T-cell (primary cell): Measurements from ENCODE around the gene GSG1L2. TPM values are rescaled to one million over a fixed set of nuclear protein-coding genes. Genes with fewer than 3 reads are reported as not detected.

ENCODE experiments used
- ATAC-seq, 4 experiments: fragments of 200-7000 bp in 3 of 4; fragments of 150-1000 bp in 1 of 4; cut with Tn5 transposase; replicated peaks in 1 of 4; 1 replicate in 3 of 4; 2 replicates in 1 of 4; pipeline ENCODE4 v1.10.0; 2021; ENCODE audit warnings: moderate library complexity in 3 of 4, mild to moderate bottlenecking in 2 of 4, moderate number of reproducible peaks in 1 of 4
- CTCF ChIA-PET, 2 donors: fragments of 300-600 bp; sonication (Branson Sonifier 250); formaldehyde crosslinking; loops; one replicate each; lab custom pipeline; 2022; ENCODE audit warnings: antibody characterized with exemption in 2 of 2; lab: Charles Lee
- POLR2A ChIA-PET, 2 donors: fragments of 300-600 bp; sonication (Branson Sonifier 250); formaldehyde crosslinking; loops; one replicate each; lab custom pipeline; 2022; ENCODE audit warnings: antibody characterized with exemption in 2 of 2; lab: Charles Lee
- DNase-seq, 35 experiments: peaks; one replicate each; pipeline versions ENCODE4 v3.0.0 to v3.0.0-alpha.2; 2013 to 2023
- H3K27ac ChIP-seq: one replicate; pipeline ENCODE4 v1.5.1; 2013; ENCODE audit warnings: low read length
- H3K27me3 ChIP-seq, 2 experiments: replicated peaks in 1 of 2; 1 replicate in 1 of 2; 2 replicates in 1 of 2; pipeline versions ENCODE4 v1.6.1 to v1.7.0; 2013; ENCODE audit warnings: low read length in 1 of 2, mixed read lengths in 1 of 2; ENCODE audit not compliant: control insufficient read depth in 2 of 2, insufficient read depth in 2 of 2; ENCODE audit errors: extremely low read depth in 1 of 2
- H3K36me3 ChIP-seq, 2 donors: 1 replicate in 1 of 2; 2 replicates in 1 of 2; pipeline versions ENCODE4 v1.6.1 to v1.7.0; 2013; ENCODE audit warnings: low read length in 1 of 2; ENCODE audit not compliant: control insufficient read depth in 2 of 2, insufficient read depth in 1 of 2; ENCODE audit errors: extremely low read depth in 1 of 2
- H3K4me1 ChIP-seq, 2 experiments: 1 replicate in 1 of 2; 2 replicates in 1 of 2; pipeline versions ENCODE4 v1.6.1 to v1.7.0; 2013; ENCODE audit warnings: low read length in 2 of 2, mixed read lengths in 1 of 2; ENCODE audit not compliant: insufficient read depth in 2 of 2, control insufficient read depth in 1 of 2; ENCODE audit errors: extremely low read depth in 1 of 2
- H3K4me3 ChIP-seq, 2 donors: 1 replicate in 1 of 2; 2 replicates in 1 of 2; pipeline versions ENCODE4 v1.5.1 to v1.7.0; 2013; ENCODE audit warnings: mild to moderate bottlenecking in 2 of 2, low read length in 1 of 2, moderate library complexity in 1 of 2; ENCODE audit not compliant: control insufficient read depth in 1 of 2; ENCODE audit errors: extremely low read depth in 1 of 2
- H3K9me3 ChIP-seq: 2 replicates; pipeline ENCODE4 v1.7.0; 2013
- H3K27ac Mint-ChIP-seq, 2 donors: one replicate each; pipeline ENCODE4 v1.8.0; 2020 to 2021; ENCODE audit warnings: mild to moderate bottlenecking in 2 of 2, mixed read lengths in 2 of 2
- H3K27me3 Mint-ChIP-seq, 2 donors: one replicate each; pipeline ENCODE4 v1.8.0; 2021 to 2022; ENCODE audit warnings: mixed read lengths in 2 of 2
- H3K36me3 Mint-ChIP-seq: one replicate; pipeline ENCODE4 v1.8.0; 2021; ENCODE audit warnings: mixed read lengths
- H3K4me1 Mint-ChIP-seq, 3 donors: one replicate each; pipeline ENCODE4 v1.8.0; 2020 to 2022; ENCODE audit warnings: mixed read lengths in 3 of 3, mild to moderate bottlenecking in 1 of 3
- H3K4me3 Mint-ChIP-seq, 3 donors: one replicate each; pipeline ENCODE4 v1.8.0; 2020 to 2022; ENCODE audit warnings: mild to moderate bottlenecking in 3 of 3, mixed read lengths in 3 of 3, moderate library complexity in 3 of 3
- H3K9me3 Mint-ChIP-seq, 3 donors: one replicate each; pipeline ENCODE4 v1.8.0; 2020 to 2022; ENCODE audit warnings: mixed read lengths in 3 of 3
- WGBS: methylation state at CpG from one replicate; pipeline ENCODE4 v1.1.5; 2013; ENCODE audit warnings: missing lambda C conversion rate; ENCODE audit not compliant: insufficient coverage; 5-methylcytosine and 5-hydroxymethylcytosine counted together
- total RNA-seq, 35 experiments: library from RNA in 6 of 35; stranded (reverse) in 6 of 35; fragments of 120-200 nt in 1 of 35; gene quantifications; one replicate each; pipeline versions ENCODE4 v1.2.1 to v1.2.4 and lab custom pipeline; 2013 to 2026

Gene GSG1L2
- total RNA-seq, 5 donors from 2014 or later (not counting 1 experiment from before 2014, with no cell fraction given): not detected

- CTCF ChIA-PET: no interaction called here
- no peaks in the 10 kb centered on the region for H3K36me3 ChIP-seq
- Mint-ChIP-seq H3K9me3 (no peaks in the 10 kb centered on the region), H3K27me3 (peaks cover 0 to 7% of the 10 kb centered on the region in 2 donors), H3K4me3 (no peak overlapping the region), H3K27ac (no peak overlapping the region), H3K36me3 (no peaks in the 10 kb centered on the region), H3K4me1 (no peaks in the 10 kb centered on the region)
- no peak overlapping the region for H3K27ac ChIP-seq
- H3K9me3 ChIP-seq: no peaks in the 10 kb centered on the region
- ATAC-seq (no peak), DNase-seq (no peak)
- H3K4me1 ChIP-seq: no peaks in the 10 kb centered on the region
- peaks cover 0 to 18% of the 10 kb centered on the region in 2 experiments for H3K27me3 ChIP-seq
- POLR2A ChIA-PET: no interaction called here
- H3K4me3 ChIP-seq: no peak overlapping the region
- 73% methylated on average over 3 of the region's 13 CpGs for WGBS
Measured at GRCh38 chr17:9828296-9829295, 6.7 kb upstream of the GSG1L2 start.

- Histone ChIP-seq H3K27me3 (peaks cover 0 to 26% of the 10 kb centered on the region in 2 experiments), H3K27ac (no peak within 1 kb of the TSS), H3K9me3 (no peaks in the 10 kb centered on the region), H3K36me3 (no peaks in the 10 kb centered on the region), H3K4me3 (no peak within 1 kb of the TSS), H3K4me1 (no peaks in the 10 kb centered on the region)
- DNase-seq: no peak
- ChIA-PET CTCF (no interaction called here), POLR2A (interaction anchor here in 1 of 2 donors (0.6 kb wide), 1 partner anchor 17 kb away, joined by 3 read pairs; no protein-coding TSS in a partner anchor)
- Mint-ChIP-seq H3K4me3 (no peak within 1 kb of the TSS), H3K9me3 (peaks cover 0 to 5% (median 0%) of the 10 kb centered on the region in 3 donors), H3K27me3 (peaks cover 0 to 9% of the 10 kb centered on the region in 2 donors), H3K36me3 (no peaks in the 10 kb centered on the region), H3K4me1 (no peaks in the 10 kb centered on the region), H3K27ac (no peak within 1 kb of the TSS)
- ATAC-seq: no peak
- 66% methylated on average over 15 of the region's 21 CpGs for WGBS
Measured at GRCh38 chr17:9825641-9826150, 3.8 kb upstream of the GSG1L2 start, which contains the start of gene GLP2R. Gene GLP2R (plus strand): TSS chr17:9825924. CDS start chr17:9826064, 140 bp downstream.

- ATAC-seq (no peak), DNase-seq (no peak)
- no peak overlapping the region for H3K27ac Mint-ChIP-seq
- Histone ChIP-seq H3K4me1 (no peaks in the 10 kb centered on the region), H3K9me3 (no peaks in the 10 kb centered on the region), H3K27ac (no peak overlapping the region), H3K27me3 (peaks cover 0 to 30% of the 10 kb centered on the region in 2 experiments), H3K4me3 (no peak overlapping the region), H3K36me3 (no peaks in the 10 kb centered on the region)
- H3K4me1 Mint-ChIP-seq: no peaks in the 10 kb centered on the region
- 100% methylated on average over 6 of the region's 8 CpGs for WGBS
- CTCF ChIA-PET: no interaction called here
- peaks cover 0 to 5% (median 0%) of the 10 kb centered on the region in 3 donors for H3K9me3 Mint-ChIP-seq
- no peaks in the 10 kb centered on the region for H3K36me3 Mint-ChIP-seq
- H3K27me3 Mint-ChIP-seq: peaks cover 0 to 12% of the 10 kb centered on the region in 2 donors
- H3K4me3 Mint-ChIP-seq: no peak overlapping the region
- POLR2A ChIA-PET: interaction anchor here in 1 of 2 donors (0.6 kb wide), 1 partner anchor 9 kb away, joined by 3 read pairs; no protein-coding TSS in a partner anchor
Measured at GRCh38 chr17:9824797-9825338, 3.0 kb upstream of the GSG1L2 start.

GRCh38 chr17:9824094-9824493 lies 2.2 kb upstream of the GSG1L2 start:
- Mint-ChIP-seq H3K4me3 (no peak overlapping the region), H3K36me3 (no peaks in the 10 kb centered on the region), H3K27me3 (peaks cover 0 to 12% of the 10 kb centered on the region in 2 donors), H3K27ac (no peak overlapping the region), H3K9me3 (peaks cover 0 to 5% (median 0%) of the 10 kb centered on the region in 3 donors), H3K4me1 (no peaks in the 10 kb centered on the region)
- WGBS: no CpG with 5 or more reads among the region's 4 CpGs
- no peak for DNase-seq
- ChIA-PET POLR2A (no interaction called here), CTCF (no interaction called here)
- Histone ChIP-seq H3K36me3 (no peaks in the 10 kb centered on the region), H3K27ac (no peak overlapping the region), H3K27me3 (peaks cover 0 to 30% of the 10 kb centered on the region in 2 experiments), H3K9me3 (no peaks in the 10 kb centered on the region), H3K4me1 (no peaks in the 10 kb centered on the region), H3K4me3 (no peak overlapping the region)
- ATAC-seq: no peak

GRCh38 chr17:9820448-9820847 lies 1.4 kb downstream of the GSG1L2 start:
- DNase-seq: no peak
- no peaks in the 10 kb centered on the region for H3K4me1 ChIP-seq
- WGBS: no CpG with 5 or more reads among the region's 3 CpGs
- H3K27me3 ChIP-seq: peaks cover 0 to 21% of the 10 kb centered on the region in 2 experiments
- no peaks in the 10 kb centered on the region for H3K9me3 ChIP-seq
- no peak overlapping the region for H3K4me3 ChIP-seq
- Mint-ChIP-seq H3K27me3 (peaks cover 5 to 13% of the 10 kb centered on the region in 2 donors), H3K4me3 (no peak overlapping the region), H3K36me3 (no peaks in the 10 kb centered on the region), H3K27ac (no peak overlapping the region), H3K4me1 (no peaks in the 10 kb centered on the region), H3K9me3 (peaks cover 0 to 13% (median 0%) of the 10 kb centered on the region in 3 donors)
- no peak overlapping the region for H3K27ac ChIP-seq
- ATAC-seq: no peak
- no peaks in the 10 kb centered on the region for H3K36me3 ChIP-seq
- ChIA-PET CTCF (no interaction called here), POLR2A (no interaction called here)

GRCh38 chr17:9818760-9819159 lies 3.1 kb downstream of the GSG1L2 start:
- POLR2A ChIA-PET: no interaction called here
- Histone ChIP-seq H3K27me3 (peaks cover 0 to 14% of the 10 kb centered on the region in 2 experiments), H3K4me1 (no peaks in the 10 kb centered on the region), H3K36me3 (no peaks in the 10 kb centered on the region), H3K9me3 (no peaks in the 10 kb centered on the region), H3K4me3 (no peak overlapping the region), H3K27ac (no peak overlapping the region)
- no peak for DNase-seq
- Mint-ChIP-seq H3K27ac (no peak overlapping the region), H3K4me3 (no peak overlapping the region), H3K36me3 (no peaks in the 10 kb centered on the region), H3K4me1 (no peaks in the 10 kb centered on the region), H3K27me3 (peaks cover 5 to 13% of the 10 kb centered on the region in 2 donors), H3K9me3 (peaks cover 0 to 13% (median 0%) of the 10 kb centered on the region in 3 donors)
- CTCF ChIA-PET: no interaction called here
- ATAC-seq: no peak
- 46% methylated on average over 3 of the region's 4 CpGs for WGBS
